Osteoblast (primary cell): ENCODE results near the gene OTOG. TPM values are rescaled to one million over a fixed set of nuclear protein-coding genes. Genes with fewer than 3 reads are reported as not detected.

Experiments used
- DNase-seq: peaks from one replicate; pipeline ENCODE4 v3.0.0; 2011; ENCODE audit warnings: low spot score, mixed read lengths; ENCODE audit not compliant: insufficient read length; ENCODE audit errors: missing footprints
- H2AFZ ChIP-seq: 2 replicates; pipeline ENCODE4 v1.6.0; 2011; ENCODE audit warnings: mild to moderate bottlenecking, low read length
- H3K27ac ChIP-seq: 2 replicates; pipeline ENCODE4 v1.5.1; 2011; ENCODE audit warnings: mild to moderate bottlenecking, low read depth, low read length, moderate library complexity
- H3K27me3 ChIP-seq: 2 replicates; pipeline ENCODE4 v1.6.0; 2012; ENCODE audit warnings: mild to moderate bottlenecking, control low read depth, inconsistent platforms, low read length, moderate library complexity; ENCODE audit not compliant: insufficient read depth
- H3K36me3 ChIP-seq: 2 replicates; pipeline ENCODE4 v1.5.1; 2011; ENCODE audit warnings: mild to moderate bottlenecking, low read length, control low read depth, moderate library complexity; ENCODE audit not compliant: insufficient read depth
- H3K4me1 ChIP-seq: 2 replicates; pipeline ENCODE4 v1.5.1; 2011; ENCODE audit warnings: mild to moderate bottlenecking, low read length, control low read depth, moderate library complexity; ENCODE audit not compliant: insufficient read depth
- H3K4me2 ChIP-seq: 2 replicates; pipeline ENCODE4 v1.6.0; 2011; ENCODE audit warnings: mild to moderate bottlenecking, low read length; ENCODE audit not compliant: insufficient read depth
- H3K4me3 ChIP-seq: fragments of 200-600 bp; sonication (generic); 3 replicates; pipeline ENCODE4 v1.5.1; 2012; ENCODE audit warnings: mild to moderate bottlenecking, low read length, inconsistent platforms; ENCODE audit not compliant: insufficient read depth
- H3K79me2 ChIP-seq: 2 replicates; pipeline ENCODE4 v1.6.0; 2012; ENCODE audit warnings: mild to moderate bottlenecking, low read length, control low read depth, inconsistent platforms; ENCODE audit not compliant: insufficient read depth
- H3K9me3 ChIP-seq: 2 replicates; pipeline ENCODE4 v1.5.1; 2011; ENCODE audit warnings: low read depth, low read length, control low read depth
- H4K20me1 ChIP-seq: 2 replicates; pipeline ENCODE4 v1.6.0; 2012; ENCODE audit warnings: mild to moderate bottlenecking, low read length, control low read depth; ENCODE audit not compliant: insufficient read depth
- total RNA-seq: library from RNA; depleted of rRNA; stranded (reverse); fragments of >200 nt; gene quantifications from 2 replicates; pipeline ENCODE4 v1.2.3, GENCODE V29; 2012
- TF ChIP-seq, protein P1 (sequence below): IDR thresholded peaks from 2 replicates; pipeline ENCODE4 v1.5.1; 2011; ENCODE audit warnings: mild to moderate bottlenecking, low read depth, low read length, moderate library complexity; ENCODE audit errors: extremely low read depth

The OTOG gene
- total RNA-seq, 1 donor: not detected

DNA sequence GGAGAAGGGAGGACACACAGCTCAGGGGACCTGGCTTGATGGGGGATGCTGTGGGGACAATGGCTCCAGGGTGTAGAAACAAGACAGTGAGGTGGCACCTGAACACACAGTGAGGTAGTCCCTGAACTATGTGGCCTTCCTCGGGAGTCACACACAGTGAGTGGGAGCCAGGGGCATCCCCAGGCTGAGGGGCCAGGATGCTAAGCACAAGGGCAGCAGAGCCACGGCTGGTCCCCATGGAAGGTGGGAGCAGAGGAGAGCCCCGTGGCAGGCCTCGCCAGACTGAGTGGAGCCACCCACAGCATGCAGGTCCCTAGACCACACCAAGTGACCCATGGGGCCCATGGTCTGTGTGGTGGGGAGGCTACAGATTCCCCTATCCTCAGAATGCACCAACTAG, 44.4 kb upstream of the OTOG start:
- Histone ChIP-seq H3K4me2 (no peak overlapping the region), H4K20me1 (no peaks in the 10 kb centered on the region), H2AFZ (no peak overlapping the region), H3K4me1 (no peaks in the 10 kb centered on the region), H3K27me3 (peaks cover 17% of the 10 kb centered on the region), H3K4me3 (no peak overlapping the region), H3K9me3 (no peaks in the 10 kb centered on the region), H3K79me2 (no peaks in the 10 kb centered on the region), H3K27ac (no peak overlapping the region), H3K36me3 (no peaks in the 10 kb centered on the region)
- peak; percentile 54 for DNase-seq
- TF ChIP-seq, protein P1, sequence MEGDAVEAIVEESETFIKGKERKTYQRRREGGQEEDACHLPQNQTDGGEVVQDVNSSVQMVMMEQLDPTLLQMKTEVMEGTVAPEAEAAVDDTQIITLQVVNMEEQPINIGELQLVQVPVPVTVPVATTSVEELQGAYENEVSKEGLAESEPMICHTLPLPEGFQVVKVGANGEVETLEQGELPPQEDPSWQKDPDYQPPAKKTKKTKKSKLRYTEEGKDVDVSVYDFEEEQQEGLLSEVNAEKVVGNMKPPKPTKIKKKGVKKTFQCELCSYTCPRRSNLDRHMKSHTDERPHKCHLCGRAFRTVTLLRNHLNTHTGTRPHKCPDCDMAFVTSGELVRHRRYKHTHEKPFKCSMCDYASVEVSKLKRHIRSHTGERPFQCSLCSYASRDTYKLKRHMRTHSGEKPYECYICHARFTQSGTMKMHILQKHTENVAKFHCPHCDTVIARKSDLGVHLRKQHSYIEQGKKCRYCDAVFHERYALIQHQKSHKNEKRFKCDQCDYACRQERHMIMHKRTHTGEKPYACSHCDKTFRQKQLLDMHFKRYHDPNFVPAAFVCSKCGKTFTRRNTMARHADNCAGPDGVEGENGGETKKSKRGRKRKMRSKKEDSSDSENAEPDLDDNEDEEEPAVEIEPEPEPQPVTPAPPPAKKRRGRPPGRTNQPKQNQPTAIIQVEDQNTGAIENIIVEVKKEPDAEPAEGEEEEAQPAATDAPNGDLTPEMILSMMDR: no peak

DNA sequence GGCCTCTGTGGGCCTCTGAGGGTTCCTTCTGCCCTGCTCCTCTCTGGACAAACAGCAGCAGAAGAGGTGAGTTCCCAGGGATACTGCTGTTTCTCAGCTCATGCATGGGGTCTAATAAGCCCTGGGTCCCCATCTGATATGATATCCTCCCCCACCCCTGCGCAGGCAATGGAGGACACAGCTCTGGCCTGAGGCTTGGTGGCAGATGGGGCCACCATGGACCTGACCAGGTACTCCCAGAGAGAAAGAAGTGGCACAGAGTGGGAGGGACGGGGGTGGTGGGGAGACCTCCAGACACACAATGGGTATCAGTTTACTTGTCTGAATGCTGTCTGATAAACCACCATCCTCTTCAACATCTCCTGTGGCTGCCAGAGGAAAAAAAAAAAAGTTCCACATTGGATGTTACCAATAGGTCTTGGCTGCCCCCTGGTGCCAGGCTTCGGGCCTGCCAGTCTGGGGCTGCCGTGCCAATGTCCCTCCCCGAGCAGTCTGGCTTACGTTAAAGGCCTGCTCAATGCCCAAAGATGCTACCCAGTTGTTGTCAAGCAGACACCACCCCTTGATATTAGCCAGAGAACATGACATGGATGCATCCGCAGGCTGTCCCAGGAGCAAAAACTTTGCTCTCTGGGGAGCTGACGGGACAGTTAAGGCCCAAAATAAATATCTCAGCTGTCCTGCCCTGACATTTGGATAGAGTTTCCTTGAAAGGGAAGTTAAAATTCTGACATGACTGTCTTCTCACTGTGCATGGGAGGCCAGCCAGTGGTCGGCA, 42.5 kb upstream of the OTOG start:
- no peaks in the 10 kb centered on the region for H3K79me2 ChIP-seq
- no peaks in the 10 kb centered on the region for H3K36me3 ChIP-seq
- no peaks in the 10 kb centered on the region for H3K9me3 ChIP-seq
- TF ChIP-seq, protein P1: peak; percentile 93
- peaks cover 7% of the 10 kb centered on the region for H3K27me3 ChIP-seq
- no peaks in the 10 kb centered on the region for H4K20me1 ChIP-seq
- no peak overlapping the region for H2AFZ ChIP-seq
- peaks cover 4% of the 10 kb centered on the region for H3K4me1 ChIP-seq
- no peak overlapping the region for H3K4me3 ChIP-seq
- no peak overlapping the region for H3K4me2 ChIP-seq
- peak; percentile 94 for DNase-seq
- no peak overlapping the region for H3K27ac ChIP-seq

DNA sequence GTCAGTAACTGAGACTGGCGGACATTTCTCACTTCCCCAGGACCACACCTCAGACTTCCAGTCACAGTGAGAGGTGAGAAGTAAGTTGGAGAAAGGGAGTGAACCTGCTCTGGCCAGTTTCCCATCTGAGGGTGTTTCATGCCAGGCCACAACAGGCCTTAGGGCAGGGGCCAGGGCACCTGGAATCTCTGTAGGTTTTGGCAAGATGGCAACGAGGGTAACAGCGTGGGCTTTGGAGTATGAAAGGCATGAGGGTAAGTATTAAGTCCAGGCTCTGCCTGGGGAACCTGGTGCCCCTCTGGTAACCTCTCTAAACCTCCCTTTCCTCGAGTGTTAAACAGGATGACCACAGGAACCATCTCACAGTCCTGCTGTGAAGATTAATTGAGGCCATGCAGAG, 41.9 kb upstream of the OTOG start:
- H3K27ac ChIP-seq: no peak overlapping the region

DNA sequence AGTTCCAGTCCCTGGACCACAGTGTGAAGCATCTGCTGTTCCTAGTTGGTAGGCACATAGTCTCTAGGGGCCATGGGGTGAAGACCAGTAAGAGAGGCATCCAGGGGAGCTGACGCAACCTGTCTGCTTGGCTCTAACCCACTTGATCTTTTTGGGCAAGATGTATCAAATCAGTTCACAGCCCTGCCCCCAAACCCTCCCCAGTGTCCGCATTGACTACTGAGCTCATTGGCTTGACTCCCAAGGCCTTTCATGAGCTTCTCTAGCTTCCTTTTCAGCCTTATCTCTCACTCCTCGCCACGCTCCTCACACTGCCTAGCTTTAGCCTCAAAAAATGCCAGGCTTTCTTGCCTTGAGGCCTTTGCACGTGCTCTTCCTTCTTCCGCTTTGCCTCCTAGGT, 40.7 kb upstream of the OTOG start:
- no peak overlapping the region for H3K4me3 ChIP-seq
- TF ChIP-seq, protein P1: no peak
- H3K79me2 ChIP-seq: no peaks in the 10 kb centered on the region
- H3K36me3 ChIP-seq: no peaks in the 10 kb centered on the region
- H2AFZ ChIP-seq: no peak overlapping the region
- H3K4me2 ChIP-seq: no peak overlapping the region
- peak; percentile 49 for DNase-seq
- peaks cover 4% of the 10 kb centered on the region for H3K4me1 ChIP-seq
- H3K9me3 ChIP-seq: no peaks in the 10 kb centered on the region
- H3K27me3 ChIP-seq: peaks cover 9% of the 10 kb centered on the region
- H3K27ac ChIP-seq: no peak overlapping the region
- H4K20me1 ChIP-seq: no peaks in the 10 kb centered on the region

More for the DNA sequence above, 41.9 kb upstream of the OTOG start:
- no peaks in the 10 kb centered on the region for H3K36me3 ChIP-seq
- H2AFZ ChIP-seq: no peak overlapping the region
- no peak overlapping the region for H3K4me3 ChIP-seq
- H3K79me2 ChIP-seq: no peaks in the 10 kb centered on the region
- H3K27me3 ChIP-seq: peaks cover 3% of the 10 kb centered on the region
- no peaks in the 10 kb centered on the region for H3K9me3 ChIP-seq
- DNase-seq: no peak
- H3K4me2 ChIP-seq: no peak overlapping the region
- H4K20me1 ChIP-seq: no peaks in the 10 kb centered on the region
- TF ChIP-seq, protein P1: no peak
- peaks cover 4% of the 10 kb centered on the region for H3K4me1 ChIP-seq
